Measurements from ENCODE around the gene FAM222A.

DNA sequence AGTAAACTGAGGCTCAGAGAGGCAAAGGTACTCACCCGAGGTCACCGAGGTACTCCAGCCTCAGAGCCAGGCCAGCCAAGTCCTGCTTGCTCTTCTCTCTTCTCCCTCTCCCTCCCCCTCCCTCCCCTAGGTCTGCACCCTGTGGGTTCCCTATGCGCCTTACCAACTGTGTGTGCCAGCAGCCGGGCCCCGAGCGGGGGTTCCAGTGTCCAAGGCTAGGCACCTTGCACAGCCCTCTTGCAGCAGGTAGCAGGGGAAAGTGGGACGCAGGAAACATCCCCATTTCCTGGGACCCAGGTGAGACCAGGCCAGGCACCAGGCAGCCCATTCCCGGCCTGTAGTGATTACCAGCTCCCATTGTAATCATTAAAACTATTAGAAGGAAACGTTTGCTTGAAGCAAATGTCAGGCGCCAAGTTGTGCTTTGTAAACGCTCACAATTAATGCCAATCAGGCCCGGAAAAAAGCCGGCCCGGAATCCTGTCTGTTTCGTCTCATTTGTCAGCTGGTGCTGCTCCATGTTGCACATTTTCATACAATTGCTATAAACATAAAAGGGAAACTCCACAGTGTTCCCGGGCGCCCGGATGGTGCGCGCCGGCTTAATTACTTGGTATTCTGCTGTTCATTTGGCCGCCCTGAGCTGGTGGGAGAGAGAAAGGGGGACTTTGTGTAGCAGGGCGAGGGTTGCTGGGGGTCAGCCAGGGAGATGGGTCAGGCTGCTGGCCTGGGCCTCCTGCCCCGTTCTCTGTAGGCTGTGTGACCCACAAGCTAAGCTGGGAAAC, 11.9 kb downstream of the FAM222A start:
- TF ChIP-seq EZH2phosphoT487 (IDR thresholded peaks at IDR 0.05; ENCODE audit: low read depth) (no peak), CTCF (IDR thresholded peaks at IDR 0.05; ENCODE audit: low read depth, low read length) (no peak)

Measured in OCI-LY3 (cell line).